Stimulated activated CD8-positive, alpha-beta memory T cell treated with anti-CD3 and anti-CD28 coated beads, Interleukin-4, amount 100 ng/mL, for 1 hour (primary cell): ENCODE measurements around the gene SPATS2L.
"Not testable (repeated sequence)": the region's sequence is repeated elsewhere in the genome, so short reads cannot be mapped to it uniquely, and the experiment has no call there.

Experiments
- DNase-seq, 2 donors: peaks; one replicate each; pipeline ENCODE4 v3.0.0-alpha.2; 2020; ENCODE audit warnings: low read depth in 2 of 2, low spot score in 1 of 2

SPATS2L gene

DNA sequence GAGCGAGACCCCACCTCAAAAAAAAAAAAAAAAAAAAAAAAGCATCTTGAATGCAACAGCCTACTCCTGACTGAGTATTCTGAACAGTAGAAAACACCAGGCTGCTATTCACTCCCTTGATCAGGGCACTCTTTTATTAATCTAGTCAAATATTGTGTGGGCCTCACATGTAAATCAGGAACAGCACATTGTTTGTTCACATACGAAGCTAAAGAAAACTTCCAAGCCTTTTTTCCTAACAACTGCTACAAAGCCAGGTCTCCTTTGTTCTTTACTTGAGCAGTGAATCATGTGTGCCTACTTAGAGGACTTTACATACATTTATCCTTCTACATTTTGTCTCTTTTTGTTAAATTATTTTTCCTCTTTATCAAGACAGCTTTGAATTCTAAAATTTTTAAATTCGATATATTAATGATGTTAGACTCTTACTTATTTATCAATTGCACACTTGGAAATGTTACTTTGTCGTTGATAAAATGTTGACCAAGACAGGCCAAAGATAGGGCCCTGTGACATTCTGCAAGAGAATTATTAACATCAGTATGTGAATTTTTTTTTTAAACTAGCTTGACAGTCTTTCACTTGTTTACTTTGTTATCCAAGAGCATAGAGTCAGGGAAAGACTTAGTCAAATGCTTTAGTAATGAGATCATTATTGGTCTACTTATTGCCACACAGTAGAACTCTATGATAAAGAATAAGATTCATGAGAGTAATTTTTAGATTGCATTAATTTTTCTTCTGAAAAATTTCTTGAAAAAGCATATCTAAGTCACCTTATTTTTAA lies 13.2 kb downstream of the SPATS2L start:
- no peak for DNase-seq

DNA sequence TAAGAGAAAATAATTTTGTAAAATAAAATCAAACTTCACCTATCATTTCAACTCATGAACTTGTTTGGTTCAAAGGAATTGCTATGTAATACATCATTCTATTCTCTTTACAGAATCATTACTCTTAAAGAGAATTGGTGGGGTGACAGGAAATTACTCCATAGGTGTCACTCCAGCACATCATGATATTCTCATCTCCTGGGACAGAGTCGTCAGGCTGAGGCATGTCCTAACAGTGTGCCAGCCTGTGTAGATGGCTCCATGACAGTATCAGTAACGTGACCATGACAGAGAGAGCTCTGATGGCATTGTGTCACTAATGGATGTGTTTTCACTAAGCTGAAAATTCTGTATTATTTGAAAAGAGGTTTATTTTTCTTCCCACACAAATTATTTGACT lies 13.9 kb downstream of the SPATS2L start:
- DNase-seq, result no peak

DNA sequence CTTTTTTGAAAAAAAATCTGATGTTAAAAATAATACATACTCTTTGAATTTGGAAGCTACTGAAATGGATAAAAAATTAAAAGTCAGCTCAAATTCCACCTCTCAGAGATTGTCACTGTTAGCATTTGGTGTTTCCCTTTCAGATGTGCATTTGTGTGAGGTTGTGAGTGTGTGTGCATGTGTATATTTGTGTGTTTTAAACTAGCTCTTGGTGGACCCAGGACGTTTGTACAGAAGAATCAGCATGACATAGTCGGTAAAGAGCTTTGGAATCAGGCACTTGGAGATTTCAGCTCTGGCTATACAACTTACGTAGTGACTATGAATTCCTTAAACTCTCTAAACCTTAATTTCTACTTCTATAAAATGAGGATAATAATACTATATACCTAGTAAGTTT lies 14.5 kb downstream of the SPATS2L start:
- DNase-seq, result no peak

DNA sequence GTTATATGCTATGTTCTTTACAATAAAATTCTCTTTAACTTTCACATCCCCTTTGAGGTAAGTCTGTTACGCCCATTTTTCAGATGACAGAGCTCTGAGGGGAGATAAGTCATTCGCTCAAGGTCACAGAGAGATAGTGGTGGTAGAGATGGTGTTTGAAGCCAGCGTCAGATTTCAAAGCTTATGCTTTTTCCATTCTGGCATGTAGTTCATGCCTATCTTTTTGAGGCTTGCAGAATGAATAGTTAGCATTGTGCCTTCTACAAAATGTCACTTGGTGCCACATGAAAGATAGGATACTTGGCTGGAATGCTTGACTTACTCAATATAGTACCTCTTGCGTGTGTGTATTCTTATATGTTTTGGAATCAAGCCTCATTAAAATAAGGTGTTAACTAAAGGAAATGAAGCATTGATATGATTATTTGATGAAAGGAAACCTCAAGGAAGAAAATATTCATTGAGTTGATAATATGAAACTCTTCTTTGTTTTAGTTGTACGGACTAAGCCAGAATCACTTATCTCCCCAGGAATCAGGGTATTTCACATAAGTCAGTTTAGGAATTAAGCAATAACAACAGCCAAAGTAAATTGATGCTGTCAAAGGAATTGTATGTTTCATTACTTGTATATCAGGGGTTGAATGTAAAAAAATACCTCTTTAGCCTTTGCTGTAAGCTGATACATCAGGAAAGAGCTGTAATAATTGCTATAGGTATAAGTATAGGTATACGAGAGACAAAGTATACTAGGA lies 15.5 kb downstream of the SPATS2L start:
- DNase-seq, result no peak

DNA sequence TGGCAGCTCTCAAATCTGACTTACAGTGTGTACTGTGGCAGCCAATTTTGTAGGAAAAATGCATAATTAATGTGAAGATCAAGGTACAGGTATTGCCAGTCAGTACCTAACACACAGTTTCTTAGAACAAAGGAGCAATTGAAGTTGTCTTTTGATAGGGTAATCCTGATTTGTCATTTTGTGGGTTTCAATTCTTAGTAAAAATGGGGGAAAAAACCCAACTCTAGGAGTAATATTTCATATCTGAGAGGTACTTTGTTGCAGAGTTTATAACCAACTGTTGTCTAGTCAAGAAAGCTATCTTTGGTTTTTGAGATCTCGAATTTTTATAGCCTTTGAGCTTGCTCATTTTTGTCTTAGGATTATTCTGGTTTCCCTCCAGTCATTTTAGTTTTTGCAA lies 16.1 kb downstream of the SPATS2L start:
- DNase-seq, result no peak

DNA sequence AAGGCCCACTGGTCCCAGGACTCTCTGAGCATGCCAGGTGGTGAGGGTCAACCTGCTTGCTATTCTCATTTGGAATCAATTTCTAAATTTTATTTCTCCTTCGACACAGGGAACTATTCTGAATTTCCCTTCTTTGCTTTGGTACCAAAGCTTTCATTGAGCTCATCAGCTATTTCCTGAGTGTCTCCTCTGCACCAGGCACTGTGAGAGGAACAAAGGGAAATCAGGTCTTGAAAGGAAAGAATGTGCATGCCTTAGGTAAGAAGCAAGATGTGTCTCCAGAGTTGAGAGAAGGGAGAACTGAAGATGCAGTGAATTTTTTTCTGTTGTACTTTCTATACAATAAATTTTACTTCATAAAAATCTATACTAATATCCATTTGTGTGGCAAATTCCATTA lies 17.9 kb downstream of the SPATS2L start:
- DNase-seq, result no peak

DNA sequence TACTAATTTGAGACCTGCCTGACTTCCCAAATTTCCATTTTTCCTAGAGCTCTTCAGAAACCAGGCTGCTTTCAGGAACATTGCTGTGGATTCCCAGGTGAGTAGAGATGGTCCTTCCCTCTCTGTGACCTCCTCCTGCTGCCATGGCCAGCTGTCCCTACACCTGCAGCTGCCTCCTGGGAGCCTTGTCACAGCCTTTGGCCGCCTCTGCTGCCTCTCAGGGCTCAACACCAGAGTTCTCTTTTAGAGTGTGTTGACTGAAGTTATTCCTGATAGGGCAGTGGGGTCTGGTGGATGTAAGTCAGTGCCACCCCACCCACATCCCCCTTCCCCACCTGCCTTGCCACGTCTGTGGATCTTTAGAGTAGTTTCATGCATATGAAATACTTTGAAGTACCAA lies 22.9 kb downstream of the SPATS2L start:
- no peak for DNase-seq

DNA sequence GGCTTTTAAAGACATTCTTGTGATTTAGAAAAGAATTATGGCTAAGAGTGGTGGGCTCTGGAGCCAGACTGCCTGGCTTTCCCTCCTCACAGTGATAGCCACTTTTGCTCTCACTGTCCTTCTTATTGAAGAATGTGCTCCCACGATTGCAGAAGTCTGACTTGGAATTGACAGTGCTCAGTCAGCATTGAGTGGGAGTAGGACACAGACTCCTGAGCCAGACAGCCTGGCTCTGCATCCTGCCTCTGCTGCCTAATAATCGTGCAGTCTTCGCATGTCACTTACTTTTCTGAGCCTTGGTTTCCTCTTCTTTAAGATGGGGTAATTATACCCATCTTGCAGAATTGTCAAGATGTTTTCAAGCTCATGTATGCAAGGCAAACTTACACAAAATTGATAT lies 23.3 kb downstream of the SPATS2L start:
- DNase-seq, result no peak

DNA sequence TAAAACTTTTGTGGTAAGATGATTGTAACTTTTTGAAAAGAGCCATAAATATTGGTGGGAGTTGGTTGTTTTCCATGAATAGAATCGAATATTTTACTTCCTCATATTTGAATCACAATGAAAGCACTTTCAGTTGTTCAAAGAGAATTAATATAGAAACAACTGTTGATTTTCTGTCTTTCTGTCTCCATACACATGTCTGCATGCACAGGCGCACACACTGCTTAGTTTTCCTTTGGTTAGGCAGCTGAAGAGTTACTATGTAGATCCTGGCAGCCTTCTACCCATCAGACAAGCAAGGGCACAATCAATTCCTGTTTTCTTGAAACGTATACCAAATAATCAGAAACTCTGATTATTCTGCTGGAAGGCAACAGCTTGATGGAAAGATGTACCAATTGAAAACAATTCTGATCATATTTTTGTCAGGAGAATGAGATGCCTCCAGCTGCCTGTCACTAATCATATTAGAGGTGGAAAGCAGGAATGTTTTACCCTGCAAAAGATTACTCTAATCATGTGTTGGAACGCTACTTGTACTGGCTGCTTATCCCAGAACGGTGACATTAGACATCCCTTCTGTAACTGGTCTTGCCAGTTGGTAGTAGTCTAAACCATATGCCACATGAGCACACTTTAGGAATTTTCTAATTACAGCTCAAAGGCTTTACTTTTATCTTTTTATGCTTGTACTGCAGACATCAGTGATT lies 24.0 kb downstream of the SPATS2L start:
- no peak for DNase-seq

DNA sequence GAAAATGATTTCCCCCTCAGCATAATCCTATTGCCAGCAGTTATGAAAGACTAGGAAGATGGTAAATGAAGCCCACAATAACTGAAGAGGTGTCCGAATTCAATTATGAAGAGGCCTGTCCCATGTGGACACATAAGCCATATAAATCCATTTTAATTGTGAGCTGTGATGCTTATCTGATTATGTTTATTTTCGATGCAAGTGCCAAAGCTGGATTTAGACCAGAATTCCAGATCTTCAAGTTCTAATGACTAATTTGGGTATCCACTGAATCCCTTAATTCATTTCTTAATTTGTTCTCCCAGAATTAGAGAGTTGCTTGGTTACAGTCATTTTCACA lies 24.5 kb downstream of the SPATS2L start:
- DNase-seq, result no peak

DNA sequence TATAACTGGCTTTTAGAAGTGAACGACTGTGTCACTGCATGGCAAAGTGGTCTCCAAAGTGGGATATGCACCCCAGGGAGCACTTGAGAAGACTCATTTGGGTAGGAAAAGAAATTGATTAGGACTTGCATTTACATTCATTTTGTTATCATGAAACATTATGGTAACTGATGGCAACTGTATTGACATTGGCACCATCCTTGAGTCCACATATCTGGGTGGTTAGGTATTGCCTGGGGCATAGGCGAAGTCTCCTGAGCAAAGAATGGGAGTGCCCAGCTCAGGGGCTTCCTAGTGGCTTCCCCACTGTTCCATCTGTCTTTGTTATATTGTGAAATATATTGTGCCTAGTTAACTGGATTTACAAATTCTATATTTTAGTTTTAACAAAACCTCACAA lies 29.2 kb downstream of the SPATS2L start:
- DNase-seq, result no peak

DNA sequence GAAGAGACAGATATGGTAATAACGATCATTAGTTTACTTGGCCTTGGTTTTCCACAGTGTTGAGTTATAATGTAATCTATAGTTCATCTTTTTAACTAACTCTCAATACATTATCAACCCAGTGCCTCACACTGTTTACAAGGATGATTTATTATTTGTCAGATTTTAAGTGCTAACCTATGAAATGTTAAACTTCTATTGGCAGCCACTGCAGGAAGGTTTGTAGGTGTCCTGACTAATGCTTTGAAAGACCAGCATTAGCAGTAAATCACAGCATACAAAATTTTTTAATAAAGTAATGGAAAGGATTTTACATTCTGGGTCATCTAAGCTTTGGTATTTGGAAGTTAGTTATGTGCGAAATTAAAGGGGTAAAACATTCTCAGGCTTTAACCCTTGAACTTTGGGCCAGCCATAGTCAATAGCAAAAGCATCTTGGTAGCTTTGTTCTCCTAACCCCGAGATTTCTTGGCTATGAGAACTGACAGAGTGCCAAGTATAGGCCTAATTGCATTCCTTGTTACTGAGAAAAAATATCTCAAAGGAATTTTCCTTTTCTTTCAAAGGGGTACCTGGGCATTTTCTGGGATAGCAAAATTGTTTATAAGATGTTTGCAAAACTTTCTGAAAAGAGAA lies 30.6 kb downstream of the SPATS2L start:
- no peak for DNase-seq

DNA sequence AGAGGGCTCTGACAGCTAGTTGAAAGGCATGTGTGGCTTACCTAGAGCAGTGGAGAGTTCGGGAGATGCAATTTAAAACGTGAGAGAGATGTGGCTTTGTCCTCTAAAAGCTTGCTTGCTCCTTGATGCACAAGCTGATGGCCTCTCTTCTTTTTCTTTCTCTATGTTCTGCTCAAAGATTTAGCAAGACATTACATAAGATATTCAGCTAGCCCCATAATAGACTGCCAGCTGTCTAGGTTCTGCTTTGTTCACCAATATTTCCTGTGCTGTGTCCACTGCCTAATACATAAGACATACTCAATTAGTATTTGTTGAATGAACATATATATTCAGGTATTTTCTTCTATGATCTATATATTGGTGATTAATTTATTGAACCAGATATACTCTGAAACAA lies 31.1 kb downstream of the SPATS2L start:
- DNase-seq, result no peak

DNA sequence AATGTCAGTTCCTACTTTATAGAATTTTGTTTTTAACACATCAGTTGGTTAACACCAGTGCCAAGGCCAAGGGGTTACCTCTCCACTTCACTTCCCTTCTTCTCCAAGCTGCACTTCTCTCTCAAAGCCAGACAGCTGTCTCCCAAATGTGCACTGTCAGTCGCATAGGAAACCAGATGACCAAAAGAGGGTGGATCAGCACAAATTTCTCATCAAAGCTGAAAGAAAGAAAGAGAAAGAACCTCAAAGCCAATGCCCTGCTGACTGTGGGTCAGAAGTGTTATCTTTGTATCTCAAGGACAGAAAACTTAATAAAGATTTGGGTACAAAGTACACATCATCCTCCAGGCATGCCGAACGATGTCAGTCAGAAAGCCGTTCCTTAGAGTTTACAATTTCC lies 32.2 kb downstream of the SPATS2L start:
- no peak for DNase-seq

DNA sequence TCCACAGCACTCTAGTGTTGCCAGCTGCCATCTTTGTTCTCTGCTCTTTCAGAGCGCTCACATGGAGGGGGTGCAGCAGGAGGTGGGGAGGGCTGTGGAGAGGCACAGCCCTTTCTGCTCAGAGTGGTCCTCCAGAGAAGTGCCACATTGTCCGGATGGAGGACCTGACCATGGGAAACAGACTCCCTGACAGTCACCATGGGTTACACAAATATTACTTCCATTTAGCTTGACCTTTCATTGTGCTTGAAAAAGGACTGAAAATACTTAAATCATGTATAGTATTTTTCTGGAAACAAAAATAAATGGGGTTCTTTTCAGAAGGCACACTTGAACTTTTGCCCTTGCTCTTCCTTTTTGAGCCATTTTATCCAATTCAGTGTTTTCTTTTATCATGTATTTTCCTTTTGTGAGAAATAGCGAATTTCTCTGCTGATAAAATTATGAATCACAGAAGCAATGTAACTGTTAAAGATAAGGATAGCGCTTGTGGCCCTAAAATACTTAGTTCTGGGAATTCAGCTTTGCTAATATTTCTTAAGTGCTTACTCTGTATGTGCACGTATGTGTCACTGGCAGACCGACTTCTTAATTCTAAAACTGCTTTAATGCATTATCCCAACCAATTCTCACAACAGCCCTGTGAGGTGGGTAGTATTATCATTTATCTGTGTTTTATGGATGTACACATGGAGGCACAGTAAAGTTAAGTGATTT lies 34.2 kb downstream of the SPATS2L start:
- no peak for DNase-seq

DNA sequence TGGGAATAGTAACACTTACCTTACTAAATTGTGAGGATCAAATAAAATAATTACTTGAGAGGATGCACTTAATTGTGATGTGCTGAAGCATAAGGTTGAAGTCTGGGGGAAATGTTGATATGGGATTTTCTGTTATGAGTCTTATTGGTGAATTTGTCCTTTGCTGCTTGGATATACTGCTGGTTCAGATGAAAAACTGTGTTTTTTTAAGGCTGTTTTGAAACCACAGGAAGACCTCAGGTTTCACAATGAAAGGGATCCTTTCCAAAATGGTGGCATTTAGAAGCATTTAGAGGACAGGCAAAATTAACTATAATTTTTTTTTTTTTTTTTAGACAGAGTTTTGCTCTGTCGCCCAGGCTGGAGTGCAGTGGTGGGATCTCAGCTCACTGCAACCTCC lies 34.9 kb downstream of the SPATS2L start:
- no peak for DNase-seq

DNA sequence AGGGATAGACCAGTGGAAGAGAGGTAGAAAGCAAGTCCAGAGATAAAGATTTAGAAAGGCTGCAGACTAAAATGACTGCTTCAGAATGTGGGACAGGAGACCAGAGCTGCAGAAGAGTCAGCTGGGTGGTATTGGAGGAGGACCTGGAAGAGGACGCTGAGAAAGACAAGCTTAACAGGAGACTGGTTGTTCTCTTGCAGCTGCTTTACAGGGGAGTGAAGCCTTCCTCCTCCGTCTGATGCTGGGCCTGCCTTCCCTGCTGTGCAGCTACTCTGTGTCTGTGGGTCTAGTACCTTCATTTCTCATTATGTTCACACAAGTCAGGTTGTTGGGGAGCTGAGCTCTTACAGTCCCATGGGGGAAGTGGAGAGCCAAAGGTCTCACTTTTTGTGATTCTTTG lies 35.7 kb downstream of the SPATS2L start:
- no peak for DNase-seq

DNA sequence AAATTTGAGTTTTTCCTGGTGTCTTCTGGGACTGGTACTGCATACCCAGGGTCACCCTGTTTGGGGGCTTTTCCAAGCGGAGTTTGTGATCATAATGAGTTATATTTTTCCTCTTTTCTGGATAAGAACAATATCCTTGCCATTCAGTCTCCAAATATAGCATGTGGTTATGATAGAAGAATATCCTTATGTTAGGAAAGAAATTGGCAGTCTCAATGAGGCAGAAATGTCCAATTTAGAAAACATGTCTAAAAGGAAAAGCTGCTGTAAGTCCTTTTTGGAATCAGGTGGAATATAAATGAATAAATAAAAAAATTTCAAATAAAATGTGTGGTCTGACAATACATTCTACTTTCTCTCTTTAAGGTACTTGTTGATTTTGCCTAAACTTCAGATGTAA lies 36.2 kb downstream of the SPATS2L start:
- no peak for DNase-seq

DNA sequence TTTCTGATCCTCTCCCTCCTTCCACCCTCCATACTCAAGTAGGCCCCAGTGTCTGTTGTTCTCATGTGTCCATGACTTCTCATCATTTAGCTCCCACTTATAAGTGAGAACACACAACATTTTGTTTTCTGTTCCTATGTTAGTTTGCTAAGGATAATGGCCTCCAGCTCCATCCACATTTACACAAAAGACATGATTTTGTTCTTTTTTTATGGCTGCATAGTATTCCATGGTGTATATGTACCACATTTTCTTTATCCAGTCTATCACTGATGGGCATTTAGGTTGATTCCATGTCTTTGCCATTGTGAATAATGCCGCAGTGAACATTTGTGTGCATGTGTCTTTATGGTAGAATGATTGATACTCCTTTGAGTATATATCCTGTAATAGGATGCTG lies 37.7 kb downstream of the SPATS2L start:
- not testable (repeated sequence) for DNase-seq

DNA sequence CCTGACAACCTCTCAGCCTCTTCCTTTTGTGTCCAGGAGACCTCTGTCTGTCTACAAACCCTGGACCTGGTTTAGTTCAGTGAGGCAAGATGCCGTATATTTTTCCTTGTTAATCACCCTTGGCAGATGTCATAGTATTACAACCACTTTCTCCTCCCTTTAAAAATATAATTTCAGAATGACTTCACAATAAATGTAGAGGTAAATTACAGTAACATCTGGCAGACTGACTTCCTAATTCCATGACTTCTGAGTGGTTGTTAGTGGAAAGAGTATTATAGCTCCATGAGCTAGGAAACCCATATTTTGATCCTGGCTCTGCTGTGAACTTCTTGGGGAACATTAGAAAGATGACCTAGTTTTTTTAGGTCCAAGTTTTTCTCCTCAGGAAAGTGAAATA lies 39.5 kb downstream of the SPATS2L start:
- no peak for DNase-seq

DNA sequence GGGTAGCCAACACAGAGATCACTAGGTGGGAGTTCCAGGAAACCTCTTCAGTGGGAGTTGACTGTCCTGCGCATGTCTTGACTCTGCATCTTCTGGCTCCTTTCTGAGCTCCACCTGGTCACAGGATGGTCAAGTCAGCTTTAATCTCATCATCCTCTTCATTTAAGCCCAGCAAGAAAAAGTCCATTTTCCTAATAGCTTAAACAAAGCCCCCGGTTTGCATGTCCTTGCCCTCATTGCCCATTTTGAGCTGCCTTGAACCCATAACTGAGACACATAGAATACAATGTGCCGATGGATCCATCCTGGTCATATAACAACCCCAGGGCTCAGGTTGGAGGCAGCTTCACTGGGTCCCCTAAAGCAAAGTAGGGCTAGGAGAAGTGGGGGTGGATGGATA lies 40.8 kb downstream of the SPATS2L start:
- no peak for DNase-seq
